GM10248 (cell line): ENCODE results near the gene ETF1.
"Not testable (repeated sequence)": the region's sequence is repeated elsewhere in the genome, so short reads cannot be mapped to it uniquely, and the experiment has no call there.

ENCODE experiments used
- CTCF ChIA-PET: fragments of 300-600 bp; sonication (Branson Sonifier 250); formaldehyde crosslinking; extraction: SDS; loops from one replicate; lab custom pipeline; 2021; ENCODE audit warnings: antibody characterized with exemption; lab: Yijun Ruan, JAX
- POLR2A ChIA-PET: fragments of 350-650 bp; sonication (Branson Sonifier 250); formaldehyde crosslinking; extraction: SDS; loops from one replicate; lab custom pipeline; 2020; ENCODE audit warnings: antibody characterized with exemption; lab: Yijun Ruan, JAX
- DNase-seq: peaks from one replicate; pipeline ENCODE4 v3.0.0; 2012; ENCODE audit errors: extremely low spot score
- CTCF ChIP-seq: IDR thresholded peaks from 2 replicates; pipeline ENCODE4 v1.5.1; 2012; ENCODE audit warnings: mild to moderate bottlenecking, low read depth; ENCODE audit errors: extremely low read depth, missing control alignments, control extremely low read depth

The ETF1 gene

DNA sequence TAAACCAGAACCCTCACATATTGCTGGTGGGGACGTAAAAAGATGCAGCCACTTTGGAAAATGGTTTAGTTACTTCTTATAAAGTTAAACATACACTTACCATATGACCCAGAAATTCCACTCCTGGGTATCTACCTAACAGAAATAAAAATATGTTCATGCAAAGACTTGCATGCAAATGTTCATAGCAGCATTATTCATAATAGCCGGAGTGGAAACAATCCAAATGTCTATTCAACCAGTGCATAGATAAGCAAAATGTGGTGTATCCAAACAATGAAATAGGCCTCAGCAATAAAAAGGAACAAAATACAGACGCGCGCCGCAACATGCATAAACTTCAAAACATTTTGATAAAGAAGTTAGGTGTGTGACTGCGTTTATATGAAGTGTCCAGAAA lies 66.1 kb downstream of the ETF1 start:
- ChIA-PET POLR2A (no interaction called here), CTCF (interaction anchor here (2.4 kb wide), 1 partner anchor 27 kb away, joined by 6 read pairs; no protein-coding TSS in a partner anchor)
- TF ChIP-seq CTCF, result no peak
- DNase-seq, result no peak

GRCh38 chr5:138473151-138473550 lies 69.9 kb downstream of the ETF1 start:
- ChIA-PET POLR2A (interaction anchor here (0.6 kb wide), 1 partner anchor 797 kb away, joined by 4 read pairs; no protein-coding TSS in a partner anchor), CTCF (interaction anchor here (1.1 to 9.3 kb wide), 5 partner anchors 9 to 30 kb away, joined by 3 to 42 read pairs (median 6); no protein-coding TSS in a partner anchor)
- not testable (repeated sequence) for DNase-seq

DNA sequence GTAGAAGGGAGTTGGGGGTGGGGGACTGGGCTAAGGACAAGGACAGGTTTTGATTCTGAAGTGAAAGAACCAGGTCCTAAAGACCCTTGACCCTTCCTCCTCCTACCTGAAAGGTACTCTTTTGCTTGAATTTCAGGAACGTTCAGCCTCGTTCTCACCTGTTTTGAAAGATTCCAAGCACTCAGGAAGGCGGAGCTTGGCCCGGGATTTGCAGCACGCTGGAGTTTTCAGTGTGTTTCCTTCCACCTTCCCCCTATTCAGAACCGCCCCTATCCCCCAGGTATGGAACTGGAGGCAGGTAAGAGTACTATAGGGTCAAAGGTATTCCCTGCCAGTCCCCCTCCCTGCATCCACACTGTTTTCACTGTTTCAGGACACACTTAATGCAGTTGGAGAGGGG lies 70.7 kb downstream of the ETF1 start:
- CTCF ChIA-PET, result interaction anchor here (1.1 to 9.3 kb wide), 3 partner anchors 14 to 31 kb away, joined by 3 to 42 read pairs (median 4); no protein-coding TSS in a partner anchor
- POLR2A ChIA-PET, result no interaction called here
- TF ChIP-seq CTCF, result no peak
- DNase-seq, result no peak

GRCh38 chr5:138471052-138471361 lies 72.0 kb downstream of the ETF1 start:
- POLR2A ChIA-PET, result no interaction called here
- CTCF ChIA-PET, result interaction anchor here (9.3 kb wide), 1 partner anchor 33 kb away, joined by 42 read pairs; no protein-coding TSS in a partner anchor
- no peak for TF ChIP-seq CTCF
- no peak for DNase-seq

DNA sequence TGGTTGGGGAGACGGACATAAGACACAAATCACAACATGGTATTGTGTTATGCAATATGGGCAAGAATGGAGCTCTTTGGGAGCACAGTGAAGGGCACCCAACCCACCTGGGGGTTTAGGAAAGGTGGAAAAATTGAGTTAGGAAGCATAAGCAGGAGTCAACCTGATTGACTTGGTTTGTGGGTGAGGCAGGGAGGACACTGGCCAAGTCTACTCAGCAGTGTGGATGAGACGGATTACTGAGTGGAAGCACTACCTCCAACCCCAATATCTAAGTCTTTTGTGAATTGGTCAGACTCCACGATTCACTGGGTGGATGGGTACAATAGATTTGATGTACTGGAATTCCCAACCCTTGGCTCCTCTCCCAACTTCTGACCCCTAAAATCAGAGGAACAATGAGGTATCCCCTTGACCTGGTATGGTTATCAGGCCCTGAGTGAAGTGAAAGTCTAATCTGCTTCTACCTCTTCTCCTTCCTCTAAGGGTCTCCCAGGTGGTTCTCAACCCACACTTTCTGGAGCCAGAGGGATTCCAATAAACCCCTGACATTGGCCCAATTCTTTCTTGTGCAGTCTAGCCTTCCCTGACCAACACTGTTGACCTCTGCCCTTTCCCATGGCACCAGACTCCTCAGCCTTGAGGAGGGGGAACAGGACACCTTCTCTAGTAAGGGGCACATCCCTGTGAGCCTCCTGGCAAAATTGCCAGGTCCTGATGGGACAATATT lies 72.5 kb downstream of the ETF1 start:
- CTCF ChIA-PET, result interaction anchor here (0.8 to 9.3 kb wide), 2 partner anchors 20 to 33 kb away, joined by 3 to 42 read pairs; no protein-coding TSS in a partner anchor
- POLR2A ChIA-PET, result no interaction called here
- no peak for DNase-seq
- TF ChIP-seq CTCF, result no peak

DNA sequence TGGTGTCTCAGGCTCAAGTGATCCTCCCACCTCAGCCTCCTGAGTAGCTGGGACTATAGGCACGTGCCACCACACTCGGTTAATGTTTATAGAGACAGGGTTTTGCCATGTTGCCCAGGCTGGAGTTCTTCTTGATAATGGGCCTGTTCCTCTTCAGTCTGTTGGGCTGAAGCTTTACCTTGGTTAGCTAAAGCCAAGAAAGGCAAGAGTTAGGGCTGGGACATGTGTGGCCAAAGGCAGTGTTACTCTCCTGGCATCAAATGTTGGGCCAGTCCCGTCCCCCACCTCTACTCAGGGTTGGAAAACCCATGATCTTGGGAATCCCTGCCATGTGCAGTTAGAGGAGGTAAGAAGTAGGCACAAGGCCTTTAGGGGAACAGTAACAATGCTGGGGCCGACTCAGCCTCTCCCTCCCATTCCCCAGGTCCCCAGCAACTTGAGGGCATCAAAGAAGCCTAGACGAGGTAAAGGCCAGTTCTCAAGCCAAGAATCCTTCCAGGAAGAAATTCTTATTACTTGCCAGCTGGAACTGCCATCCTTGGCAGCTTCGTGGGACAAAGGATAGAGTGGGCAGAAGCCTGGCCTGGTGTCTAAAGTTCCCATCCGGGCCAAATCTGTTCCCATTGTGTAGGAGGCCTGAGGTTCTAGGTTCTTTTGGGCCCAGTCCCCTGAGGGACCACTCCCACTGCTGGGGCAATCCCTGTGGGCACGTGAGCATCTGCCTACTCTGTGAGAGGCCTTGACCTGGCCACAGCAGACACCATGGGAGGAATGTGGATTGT lies 73.3 kb downstream of the ETF1 start:
- DNase-seq, result no peak
- CTCF ChIA-PET, result interaction anchor here (0.8 to 9.3 kb wide), 4 partner anchors 9 to 34 kb away, joined by 3 to 42 read pairs (median 3); no protein-coding TSS in a partner anchor
- TF ChIP-seq CTCF, result no peak
- POLR2A ChIA-PET, result interaction anchor here (0.6 kb wide), 1 partner anchor 9 kb away, joined by 4 read pairs; no protein-coding TSS in a partner anchor
